Mesenchymal stem cell (in vitro differentiated cells and primary cell): Measurements from ENCODE around the gene LRFN4.
"Not testable (repeated sequence)": the region's sequence is repeated elsewhere in the genome, so short reads cannot be mapped to it uniquely, and the experiment has no call there.

Experiments
- DNase-seq: peaks from one replicate; pipeline ENCODE4 v3.0.0-alpha.2; 2013
- H2AFZ ChIP-seq: one replicate; pipeline ENCODE4 v1.6.1; 2013; ENCODE audit warnings: low read depth, mild to moderate bottlenecking, control low read depth, inconsistent platforms, low read length, moderate library complexity
- H2AK5ac ChIP-seq: 2 replicates; pipeline ENCODE4 v1.6.1; 2013; ENCODE audit warnings: low read length, moderate library complexity, mild to moderate bottlenecking, inconsistent platforms; ENCODE audit not compliant: severe bottlenecking
- H2BK120ac ChIP-seq: one replicate; pipeline ENCODE4 v1.6.1; 2013; ENCODE audit warnings: low read depth, mild to moderate bottlenecking, inconsistent platforms, low read length, moderate library complexity
- H2BK12ac ChIP-seq, 2 experiments: one replicate each; pipeline ENCODE4 v1.6.1; 2013; ENCODE audit warnings: inconsistent platforms in 2 of 2, low read length in 2 of 2, mild to moderate bottlenecking in 2 of 2, moderate library complexity in 2 of 2, control low read depth in 1 of 2
- H2BK15ac ChIP-seq: one replicate; pipeline ENCODE4 v1.6.1; 2013; ENCODE audit warnings: mild to moderate bottlenecking, low read depth, inconsistent platforms; ENCODE audit not compliant: poor library complexity, severe bottlenecking
- H2BK5ac ChIP-seq: 2 replicates; pipeline ENCODE4 v1.6.1; 2013; ENCODE audit warnings: low read depth, mild to moderate bottlenecking, low read length, control low read depth, inconsistent platforms; ENCODE audit not compliant: poor library complexity, severe bottlenecking
- H3K14ac ChIP-seq, 2 experiments: one replicate each; pipeline ENCODE4 v1.6.1; 2013; ENCODE audit warnings: inconsistent platforms in 2 of 2, low read length in 2 of 2, control low read depth in 1 of 2, mild to moderate bottlenecking in 1 of 2, moderate library complexity in 1 of 2
- H3K18ac ChIP-seq, 2 experiments: one replicate each; pipeline ENCODE4 v1.6.1; 2013; ENCODE audit warnings: inconsistent platforms in 2 of 2, low read length in 2 of 2, control low read depth in 1 of 2, low read depth in 1 of 2, mild to moderate bottlenecking in 1 of 2
- H3K23ac ChIP-seq, 2 experiments: one replicate each; pipeline ENCODE4 v1.6.1; 2013; ENCODE audit warnings: inconsistent platforms in 2 of 2, low read length in 2 of 2, mild to moderate bottlenecking in 2 of 2, moderate library complexity in 2 of 2, control low read depth in 1 of 2
- H3K27ac ChIP-seq: 2 replicates; pipeline ENCODE4 v1.5.1; 2013; ENCODE audit warnings: mild to moderate bottlenecking, moderate library complexity, low read length, control low read depth, inconsistent platforms; ENCODE audit not compliant: poor library complexity, severe bottlenecking
- H3K27me3 ChIP-seq, 2 experiments: 2 replicates each; pipeline versions ENCODE4 v1.6.1 to v1.7.0; 2013; ENCODE audit warnings: low read length in 2 of 2, mild to moderate bottlenecking in 2 of 2, moderate library complexity in 2 of 2, control low read depth in 1 of 2, inconsistent platforms in 1 of 2; ENCODE audit not compliant: control insufficient read depth in 1 of 2, insufficient read depth in 1 of 2
- H3K36me3 ChIP-seq, 2 experiments: 2 replicates each; pipeline versions ENCODE4 v1.6.1 to v1.7.0; 2013; ENCODE audit warnings: low read length in 2 of 2, control low read depth in 1 of 2, inconsistent platforms in 1 of 2, low read depth in 1 of 2, mild to moderate bottlenecking in 1 of 2; ENCODE audit not compliant: insufficient read depth in 2 of 2, control insufficient read depth in 1 of 2
- H3K4ac ChIP-seq, 2 experiments: one replicate each; pipeline ENCODE4 v1.6.1; 2013; ENCODE audit warnings: inconsistent platforms in 2 of 2, low read length in 2 of 2, mild to moderate bottlenecking in 2 of 2, moderate library complexity in 2 of 2, control low read depth in 1 of 2, low read depth in 1 of 2
- H3K4me1 ChIP-seq: 2 replicates; pipeline ENCODE4 v1.6.1; 2013; ENCODE audit warnings: low read depth, low read length, control low read depth; ENCODE audit not compliant: control insufficient read depth, insufficient read depth
- H3K4me2 ChIP-seq: 2 replicates; pipeline ENCODE4 v1.6.1; 2013; ENCODE audit warnings: low read length, mild to moderate bottlenecking, inconsistent platforms; ENCODE audit not compliant: poor library complexity, severe bottlenecking
- H3K4me3 ChIP-seq, 2 experiments: 2 replicates each; pipeline versions ENCODE4 v1.5.1 to v1.7.0; 2013; ENCODE audit warnings: low read length in 2 of 2, mild to moderate bottlenecking in 2 of 2, control low read depth in 1 of 2, low read depth in 1 of 2; ENCODE audit not compliant: insufficient read depth in 1 of 2
- H3K79me1 ChIP-seq: replicated peaks from 2 replicates; pipeline ENCODE4 v1.6.1; 2013; ENCODE audit warnings: mild to moderate bottlenecking, control low read depth, low read length, inconsistent platforms; ENCODE audit not compliant: poor library complexity, severe bottlenecking
- H3K9ac ChIP-seq: 2 replicates; pipeline ENCODE4 v1.7.0; 2013; ENCODE audit warnings: mild to moderate bottlenecking, low read length, moderate library complexity
- H3K9me3 ChIP-seq: 2 replicates; pipeline ENCODE4 v1.7.0; 2013; ENCODE audit warnings: mild to moderate bottlenecking, low read length; ENCODE audit not compliant: control insufficient read depth
- H4K8ac ChIP-seq: one replicate; pipeline ENCODE4 v1.6.1; 2013; ENCODE audit warnings: inconsistent platforms, mild to moderate bottlenecking, low read length, moderate library complexity
- H4K91ac ChIP-seq: one replicate; pipeline ENCODE4 v1.6.1; 2013; ENCODE audit warnings: mild to moderate bottlenecking, low read length, inconsistent platforms
- WGBS: methylation state at CpG from one replicate; pipeline ENCODE4 v1.1.7; 2013; ENCODE audit warnings: mixed read lengths; 5-methylcytosine and 5-hydroxymethylcytosine counted together

LRFN4 gene

DNA sequence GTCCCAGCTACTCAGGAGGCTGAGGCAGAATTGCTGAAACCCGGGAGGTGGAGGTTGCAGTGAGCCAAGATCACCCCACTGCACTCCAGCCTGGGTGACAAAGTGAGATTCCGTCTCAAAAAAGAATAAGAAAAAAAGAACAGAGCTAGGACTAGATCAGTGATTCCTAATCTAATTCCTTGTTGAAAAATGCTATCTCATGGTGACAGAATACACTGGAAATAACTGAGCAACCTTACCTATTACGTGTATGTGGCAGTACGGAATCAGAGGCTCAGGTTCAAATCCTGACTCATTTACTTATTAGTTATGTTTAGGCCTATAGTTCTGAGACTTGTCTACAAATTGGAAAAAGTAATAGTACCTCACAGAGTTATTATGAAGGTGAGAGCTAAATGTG lies 33.2 kb upstream of the LRFN4 start:
- H3K14ac ChIP-seq = no peak overlapping the region
- H2BK12ac ChIP-seq = no peak overlapping the region
- H3K9ac ChIP-seq = no peak overlapping the region
- no peak overlapping the region for H3K4me2 ChIP-seq
- no peak overlapping the region for H3K18ac ChIP-seq
- H2AFZ ChIP-seq = no peak overlapping the region
- H3K27ac ChIP-seq = no peak overlapping the region
- no peaks in the 10 kb centered on the region for H3K4me1 ChIP-seq
- no peak overlapping the region for H4K8ac ChIP-seq
- no peak for DNase-seq
- H3K36me3 ChIP-seq = peaks cover 0 to 6% of the 10 kb centered on the region in 2 experiments
- H2BK5ac ChIP-seq = no peak overlapping the region
- no peak overlapping the region for H2BK120ac ChIP-seq
- no peak overlapping the region for H3K4me3 ChIP-seq
- H4K91ac ChIP-seq = no peak overlapping the region
- no peak overlapping the region for H3K4ac ChIP-seq
- H3K27me3 ChIP-seq = no peaks in the 10 kb centered on the region
- H3K9me3 ChIP-seq = no peaks in the 10 kb centered on the region
- 100% methylated on average over 1 of the region's 4 CpGs for WGBS
- no peak overlapping the region for H2AK5ac ChIP-seq
- no peak overlapping the region for H2BK15ac ChIP-seq
- no peak overlapping the region for H3K23ac ChIP-seq
- H3K79me1 ChIP-seq = peaks cover 2% of the 10 kb centered on the region

DNA sequence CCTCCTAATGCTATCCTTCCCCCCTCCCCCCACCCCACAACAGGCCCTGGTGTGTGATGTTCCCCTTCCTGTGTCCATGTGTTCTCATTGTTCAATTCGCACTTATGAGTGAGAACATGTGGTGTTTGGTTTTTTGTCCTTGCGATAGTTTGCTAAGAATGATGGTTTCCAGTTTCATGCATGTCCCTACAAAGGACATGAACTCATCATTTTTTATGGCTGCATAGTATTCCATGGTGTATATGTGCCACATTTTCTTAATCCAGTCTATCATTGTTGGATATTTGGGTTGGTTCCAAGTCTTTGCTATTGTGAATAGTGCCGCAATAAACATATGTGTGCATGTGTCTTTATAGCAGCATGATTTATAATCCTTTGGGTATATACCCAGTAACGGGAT lies 32.3 kb upstream of the LRFN4 start:
- 100% methylated on average over 2 of the region's 4 CpGs for WGBS
- H2AK5ac ChIP-seq, DNase-seq: not testable (repeated sequence)

DNA sequence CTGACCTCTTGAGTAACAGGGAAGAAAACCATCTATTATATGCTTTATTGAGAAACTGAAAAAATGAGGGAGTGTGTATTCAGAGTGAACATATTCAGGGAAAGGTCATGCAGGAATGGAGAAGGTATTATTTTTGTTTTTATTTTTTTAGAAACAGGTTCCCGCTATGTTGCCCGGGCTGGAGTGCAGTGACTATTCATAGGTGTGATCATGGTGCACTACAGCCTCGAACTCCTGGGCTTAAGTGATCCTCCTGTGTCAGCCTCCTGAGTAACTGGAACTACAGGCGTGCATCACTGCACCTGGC lies 22.4 kb upstream of the LRFN4 start:
- DNase-seq = no peak
- no peak overlapping the region for H2BK120ac ChIP-seq
- no peak overlapping the region for H4K8ac ChIP-seq
- no peak overlapping the region for H4K91ac ChIP-seq
- no peak overlapping the region for H3K4me2 ChIP-seq
- H3K9me3 ChIP-seq = no peaks in the 10 kb centered on the region
- H3K9ac ChIP-seq = no peak overlapping the region
- no peak overlapping the region for H3K23ac ChIP-seq
- H3K18ac ChIP-seq = no peak overlapping the region
- no peaks in the 10 kb centered on the region for H3K27me3 ChIP-seq
- no peak overlapping the region for H3K14ac ChIP-seq
- H3K4ac ChIP-seq = no peak overlapping the region
- no peak overlapping the region for H3K4me3 ChIP-seq
- H2AK5ac ChIP-seq = no peak overlapping the region
- H2BK5ac ChIP-seq = no peak overlapping the region
- peak overlapping the region in 1 of 2 experiments; percentile 30 for H2BK12ac ChIP-seq
- H2AFZ ChIP-seq = no peak overlapping the region
- H2BK15ac ChIP-seq = no peak overlapping the region
- peaks cover 14% of the 10 kb centered on the region for H3K79me1 ChIP-seq
- WGBS = 81% methylated on average over 4 of the region's 4 CpGs
- H3K36me3 ChIP-seq = peaks cover 19 to 24% of the 10 kb centered on the region in 2 experiments
- H3K4me1 ChIP-seq = no peaks in the 10 kb centered on the region
- H3K27ac ChIP-seq = no peak overlapping the region

More for the DNA sequence above, 32.3 kb upstream of the LRFN4 start:
- H3K27ac ChIP-seq, H2BK5ac ChIP-seq, H3K4ac ChIP-seq, H3K9ac ChIP-seq, H3K18ac ChIP-seq, H3K27me3 ChIP-seq, H4K91ac ChIP-seq, H3K23ac ChIP-seq, H3K14ac ChIP-seq, H3K4me3 ChIP-seq, H2AFZ ChIP-seq, H4K8ac ChIP-seq, H3K79me1 ChIP-seq, H2BK120ac ChIP-seq, H3K4me2 ChIP-seq, H3K4me1 ChIP-seq, H2BK15ac ChIP-seq, H2BK12ac ChIP-seq, H3K9me3 ChIP-seq: not testable (repeated sequence)
- H3K36me3 ChIP-seq = peaks cover 0 to 13% of the 10 kb centered on the region in 2 experiments

DNA sequence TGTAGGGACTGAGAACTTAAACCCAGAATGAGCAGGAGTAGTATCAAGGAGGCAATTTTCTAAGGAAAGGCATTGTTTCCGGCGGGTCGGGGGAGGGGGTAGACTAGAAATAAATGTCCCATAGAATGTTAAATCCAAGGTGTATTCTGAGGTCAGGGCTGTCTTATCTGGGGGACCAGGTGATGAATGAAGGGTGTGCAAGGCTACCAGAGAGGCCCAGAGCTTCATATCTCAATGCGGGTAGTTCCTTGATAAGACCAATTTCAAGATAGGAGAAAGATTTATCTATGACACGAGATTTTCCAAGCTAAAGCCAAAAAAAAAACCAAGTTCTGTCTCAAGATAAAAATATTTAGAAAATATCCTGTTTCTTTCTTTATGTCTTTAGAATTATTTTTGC lies 21.9 kb upstream of the LRFN4 start:
- no peak overlapping the region for H2BK15ac ChIP-seq
- no peak overlapping the region for H3K23ac ChIP-seq
- H3K27me3 ChIP-seq = no peaks in the 10 kb centered on the region
- H3K27ac ChIP-seq = no peak overlapping the region
- no peak overlapping the region for H3K18ac ChIP-seq
- no peak overlapping the region for H4K8ac ChIP-seq
- H3K9ac ChIP-seq = peak overlapping the region; percentile 50
- H3K9me3 ChIP-seq = no peaks in the 10 kb centered on the region
- H2AK5ac ChIP-seq = no peak overlapping the region
- no peak overlapping the region for H2BK120ac ChIP-seq
- WGBS = 97% methylated on average over 3 of the region's 5 CpGs
- H3K4me1 ChIP-seq = no peaks in the 10 kb centered on the region
- H3K4ac ChIP-seq = no peak overlapping the region
- H2BK12ac ChIP-seq = no peak overlapping the region
- H4K91ac ChIP-seq = no peak overlapping the region
- H3K36me3 ChIP-seq = peaks cover 24 to 26% of the 10 kb centered on the region in 2 experiments
- H3K4me2 ChIP-seq = no peak overlapping the region
- no peak overlapping the region for H2BK5ac ChIP-seq
- H2AFZ ChIP-seq = no peak overlapping the region
- H3K79me1 ChIP-seq = peaks cover 15% of the 10 kb centered on the region
- DNase-seq = no peak
- no peak overlapping the region for H3K14ac ChIP-seq
- H3K4me3 ChIP-seq = no peak overlapping the region
